ENCODE results near the gene HDHD3.
"Not testable (repeated sequence)": the region's sequence is repeated elsewhere in the genome, so short reads cannot be mapped to it uniquely, and the experiment has no call there.

HDHD3 gene, protein sequence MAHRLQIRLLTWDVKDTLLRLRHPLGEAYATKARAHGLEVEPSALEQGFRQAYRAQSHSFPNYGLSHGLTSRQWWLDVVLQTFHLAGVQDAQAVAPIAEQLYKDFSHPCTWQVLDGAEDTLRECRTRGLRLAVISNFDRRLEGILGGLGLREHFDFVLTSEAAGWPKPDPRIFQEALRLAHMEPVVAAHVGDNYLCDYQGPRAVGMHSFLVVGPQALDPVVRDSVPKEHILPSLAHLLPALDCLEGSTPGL

DNA sequence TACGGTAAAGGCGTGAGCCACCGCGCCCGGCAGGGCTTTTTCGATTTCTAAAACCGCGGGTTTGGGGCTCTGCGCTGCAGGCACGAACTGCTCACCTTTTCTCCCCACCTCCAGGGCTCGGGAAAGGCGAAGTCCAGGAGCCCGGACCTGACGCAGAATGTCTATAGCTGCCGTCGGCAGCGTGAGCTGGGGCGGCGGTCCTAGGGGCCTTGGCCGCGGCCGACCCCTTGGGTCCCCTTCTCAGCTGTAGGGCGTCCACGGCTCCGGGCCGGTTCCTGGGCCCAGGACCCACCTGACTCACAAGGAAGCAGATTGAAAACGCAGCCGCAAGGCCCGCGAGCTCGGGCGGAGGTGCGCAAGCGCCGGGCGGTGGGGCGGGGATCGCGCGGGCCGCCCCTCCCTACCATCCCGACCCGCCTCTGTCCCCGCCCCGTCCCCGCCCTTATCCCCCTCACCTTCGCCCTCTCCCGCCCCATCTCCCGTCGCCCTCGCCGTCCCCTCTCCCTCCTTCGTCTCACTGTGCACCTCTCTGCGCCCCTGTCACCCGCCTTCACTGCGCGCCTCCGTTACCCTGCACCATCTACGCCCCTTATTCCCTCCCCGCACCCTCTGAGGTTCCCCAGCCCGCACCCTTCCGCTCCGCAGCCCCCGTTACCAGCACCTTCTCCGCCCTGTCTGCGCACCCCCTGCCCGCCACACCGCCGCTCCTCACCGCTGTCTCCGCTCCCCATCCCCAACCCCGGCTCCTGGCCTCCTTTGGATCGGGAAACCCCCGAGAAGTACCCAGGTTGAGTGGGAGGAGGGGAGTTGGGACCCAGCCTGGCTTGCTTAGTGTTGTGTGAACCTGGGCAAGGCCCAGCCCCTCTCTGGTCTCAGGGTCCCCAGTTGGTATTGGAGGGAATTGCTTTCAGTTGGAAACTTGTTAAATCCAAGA is at the start of gene HDHD3:
Gene HDHD3 (minus strand): TSS at position 353 of the 934 bp plus-strand sequence. CDS start 2,632 bp downstream, outside the sequence.
- DNase-seq (ENCODE audit: low spot score) = peak; percentile 84

DNA sequence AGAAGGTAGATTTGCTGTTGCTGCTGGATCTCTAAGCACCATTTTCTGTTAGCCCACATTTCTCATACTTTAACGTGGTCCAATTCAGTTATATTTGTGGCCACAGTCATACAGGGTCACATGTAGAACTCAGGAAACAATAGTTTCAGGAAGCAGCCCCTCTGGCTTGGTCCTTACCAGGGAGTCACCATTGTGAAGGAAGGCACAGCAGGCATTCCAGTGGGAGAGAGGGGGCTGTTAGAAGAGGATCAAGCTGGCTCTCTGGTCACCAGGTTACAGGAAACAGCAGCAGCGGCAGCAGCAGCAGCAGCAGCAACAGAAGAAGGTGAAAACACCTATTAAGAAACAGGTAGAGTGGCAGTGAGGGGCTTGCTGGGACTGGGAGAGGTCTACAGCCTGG is 48.3 kb upstream of the HDHD3 start:
- DNase-seq (ENCODE audit: low spot score) = no peak

DNA sequence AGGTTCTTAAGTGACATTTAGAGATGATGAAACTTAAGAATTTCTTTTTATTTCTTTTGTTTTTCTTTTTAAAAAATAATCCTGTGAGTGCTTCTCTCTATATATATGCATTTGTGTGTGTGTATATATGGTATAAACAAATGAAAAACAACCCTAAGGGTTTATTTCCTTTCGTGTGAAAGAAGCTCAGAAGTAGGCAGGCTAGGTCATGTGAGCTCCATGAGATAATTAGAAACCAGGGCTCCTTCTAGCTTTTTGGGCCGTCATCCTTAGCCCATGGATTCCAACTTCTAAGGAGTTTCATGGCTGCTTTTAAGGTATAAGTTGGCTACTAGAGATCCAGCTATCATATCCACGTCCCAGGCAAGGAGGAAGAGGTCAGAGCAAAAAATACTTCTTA is 44.9 kb upstream of the HDHD3 start:
- DNase-seq (ENCODE audit: low spot score) = no peak

DNA sequence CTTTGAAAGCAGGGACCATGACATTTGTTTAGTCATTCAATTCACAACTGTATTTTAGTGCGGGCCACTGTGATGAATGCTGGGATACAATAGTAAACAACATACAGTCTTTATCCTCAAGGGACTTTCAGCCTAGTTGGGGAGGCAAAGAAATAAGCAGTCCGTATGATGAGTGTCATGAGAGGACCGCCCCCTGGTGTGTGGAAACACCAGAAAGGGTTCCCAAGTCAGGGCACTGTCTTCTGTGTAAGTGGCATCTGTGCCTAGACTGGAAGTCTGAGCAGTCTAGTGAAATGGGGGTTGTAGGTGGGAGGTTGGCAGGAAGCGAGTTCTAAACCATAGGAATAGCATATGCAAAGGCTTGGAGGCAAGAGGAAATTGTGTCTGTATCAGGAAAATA is 40.6 kb upstream of the HDHD3 start:
- DNase-seq (ENCODE audit: low spot score) = no peak

DNA sequence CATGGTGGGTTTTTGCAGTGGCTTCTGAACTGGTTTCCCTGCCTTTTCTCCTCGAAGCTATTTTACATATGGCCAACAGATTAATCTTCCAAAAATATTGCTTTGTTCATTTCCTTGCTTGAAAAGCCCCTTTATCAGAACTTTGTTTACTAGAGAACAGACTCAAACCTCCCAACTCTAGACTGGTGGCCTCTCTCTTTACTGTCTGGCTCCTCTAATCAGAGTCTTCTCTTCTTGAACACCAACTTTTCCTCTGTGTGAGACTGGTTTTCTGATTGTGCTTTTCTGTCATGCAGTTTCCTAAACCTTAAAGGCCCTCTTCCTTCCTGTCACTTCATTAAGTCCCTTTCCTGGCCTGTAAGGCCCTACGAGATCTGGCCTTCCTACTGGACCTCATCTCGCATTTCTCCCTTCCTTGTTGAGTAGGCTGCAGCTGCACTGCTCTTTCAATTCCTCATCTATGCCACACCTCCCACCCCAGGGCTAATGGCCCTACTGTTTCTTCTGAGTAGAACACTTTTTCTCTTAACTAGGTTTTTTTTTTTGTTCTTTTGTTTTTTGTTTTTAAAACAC is 39.4 kb upstream of the HDHD3 start:
- DNase-seq (ENCODE audit: low spot score) = no peak

DNA sequence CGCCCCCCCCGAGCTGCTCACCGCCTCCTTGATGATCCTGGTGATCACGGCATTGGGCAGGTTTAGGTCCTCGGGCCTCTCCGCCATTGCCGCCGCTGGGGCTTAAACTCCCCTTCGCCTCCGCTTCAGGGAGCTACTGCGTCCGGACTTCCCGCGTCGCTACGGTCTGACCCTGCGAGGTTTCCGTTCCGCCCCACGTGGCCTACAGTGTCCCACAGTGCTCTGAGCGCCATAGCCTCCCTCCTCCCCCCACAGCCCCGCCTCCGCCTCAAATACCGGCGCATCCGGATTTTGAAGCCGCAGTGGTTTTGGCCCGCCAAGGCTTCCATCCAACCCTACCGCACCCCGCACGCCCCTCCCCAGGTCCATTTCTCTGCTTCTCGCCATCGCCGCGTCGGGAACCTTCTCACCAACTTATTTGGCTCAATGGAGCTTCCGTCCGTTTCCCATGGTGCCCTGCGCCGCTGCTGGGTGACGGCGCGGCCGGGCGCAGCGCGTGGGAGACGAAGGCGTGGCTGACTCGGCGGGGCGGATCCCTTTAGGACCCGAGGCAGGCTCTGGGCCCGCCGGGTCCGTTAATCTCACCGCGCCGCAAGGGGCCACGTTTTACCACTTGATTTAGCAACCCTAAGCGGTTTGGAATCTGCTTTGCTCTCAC is 33.5 kb upstream of the HDHD3 start, which contains the start of the genes C9orf43 and POLE3:
Gene C9orf43 (plus strand): TSS at position 541 of the 658 bp plus-strand sequence. CDS start 2,747 bp downstream, outside the sequence.
Gene POLE3 (minus strand): TSS at position 469 of the 658 bp plus-strand sequence. CDS start 382 bp downstream, at position 87.
- peak; percentile 87 for DNase-seq (ENCODE audit: low spot score)

DNA sequence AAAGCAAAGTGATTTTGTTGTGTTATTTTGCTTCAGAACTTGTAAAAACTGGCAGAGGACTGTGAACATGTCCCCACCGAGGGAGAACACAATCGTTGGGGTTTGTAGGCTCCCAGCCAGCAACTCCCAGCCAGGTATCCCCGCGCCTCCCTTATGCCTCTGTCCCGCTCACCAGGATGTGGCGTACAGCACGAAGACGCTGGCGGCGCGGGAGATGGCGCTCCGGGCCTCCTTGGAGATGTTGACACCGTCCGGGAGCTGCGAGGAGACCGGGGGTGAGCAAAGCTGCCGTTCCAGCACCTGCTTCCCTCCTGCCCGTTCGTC is 33.1 kb upstream of the HDHD3 start:
- no peak for DNase-seq (ENCODE audit: low spot score)

DNA sequence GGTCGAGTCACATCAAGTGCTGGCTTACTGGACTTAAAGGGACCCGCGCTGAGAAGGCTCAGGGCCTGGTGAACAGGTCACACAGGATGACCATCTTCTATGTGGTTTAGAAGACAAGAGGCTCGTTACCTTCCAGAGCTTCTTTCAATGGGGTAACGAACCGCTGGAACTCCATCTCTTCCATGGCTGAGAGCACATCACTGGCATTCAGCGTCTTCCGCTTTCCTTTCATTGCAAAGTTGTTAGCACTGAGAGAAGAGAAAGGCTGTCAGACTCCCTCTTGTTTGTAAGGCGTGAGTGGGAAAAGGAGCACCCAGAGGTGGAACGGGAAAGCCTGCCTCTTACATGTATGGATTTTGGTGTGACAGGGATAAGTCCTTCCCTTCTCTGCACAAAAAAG is 32.7 kb upstream of the HDHD3 start:
- DNase-seq (ENCODE audit: low spot score) = no peak

DNA sequence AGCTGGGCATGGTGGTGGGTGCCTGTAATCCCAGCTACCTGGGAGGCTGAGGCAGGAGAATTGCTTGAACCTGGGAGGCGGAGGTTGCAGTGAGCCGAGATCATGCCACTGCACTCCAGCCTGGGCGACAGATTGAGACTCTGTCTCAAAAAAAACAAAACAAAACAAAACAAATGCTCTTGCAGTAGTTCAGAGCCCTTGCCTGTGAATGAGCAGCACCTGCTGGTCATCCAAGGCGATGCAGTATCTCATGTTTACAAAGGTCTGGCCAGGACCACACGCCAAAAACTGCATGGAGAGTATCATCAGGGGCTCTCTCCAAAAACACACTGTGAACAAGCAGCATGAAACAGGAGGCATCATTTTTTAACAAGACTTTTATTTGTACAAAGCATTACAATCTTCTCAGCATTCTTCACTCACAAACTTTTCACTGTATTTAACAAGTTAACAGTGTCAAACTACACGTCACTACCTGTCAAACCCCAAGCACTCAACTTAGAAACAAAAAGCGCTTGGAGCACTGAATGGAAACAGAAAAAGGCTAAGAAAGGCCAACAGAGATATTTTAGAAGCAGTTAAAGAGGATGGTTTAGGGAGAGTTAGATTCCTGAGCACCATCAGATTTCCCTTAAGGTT is 30.2 kb upstream of the HDHD3 start:
- DNase-seq (ENCODE audit: low spot score) = peak; percentile 60

DNA sequence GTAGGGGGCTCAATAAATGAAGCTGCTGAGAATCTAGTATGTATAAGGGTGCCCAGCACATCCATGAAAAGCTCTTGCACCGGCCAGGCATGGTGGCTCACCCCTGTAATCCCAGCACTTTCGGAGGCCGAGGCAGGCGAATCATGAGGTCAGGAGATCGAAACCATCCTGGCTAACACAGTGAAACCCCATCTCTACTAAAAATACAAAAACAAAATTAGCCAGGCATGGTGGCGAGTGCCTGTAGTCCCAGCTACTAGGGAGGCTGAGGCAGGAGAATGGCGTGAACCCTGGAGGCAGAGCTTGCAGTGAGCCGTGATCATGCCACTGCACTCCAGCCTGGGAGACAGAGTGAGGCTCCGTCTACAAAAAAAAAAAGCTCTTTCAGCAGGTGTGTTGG is 29.6 kb upstream of the HDHD3 start:
- DNase-seq (ENCODE audit: low spot score) = not testable (repeated sequence)

DNA sequence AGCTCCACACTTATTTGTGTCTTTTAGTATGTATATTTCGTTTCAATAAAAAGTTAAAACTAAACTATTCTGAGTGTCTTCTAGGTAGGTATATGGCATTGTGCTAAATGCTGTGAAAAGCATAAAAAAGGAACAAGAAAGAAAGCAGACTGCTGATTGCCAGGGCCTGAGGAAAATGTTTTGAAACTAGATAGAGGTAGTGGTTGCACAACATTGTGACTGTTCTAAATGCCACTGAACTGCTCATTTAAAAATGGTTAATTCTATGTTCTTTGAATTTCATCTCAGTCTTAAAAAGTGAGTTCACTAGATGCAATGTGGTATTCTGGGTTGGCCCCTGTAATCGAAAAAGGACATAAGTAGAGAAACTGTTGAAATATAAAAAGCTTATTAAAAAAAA is 26.9 kb upstream of the HDHD3 start:
- no peak for DNase-seq (ENCODE audit: low spot score)

DNA sequence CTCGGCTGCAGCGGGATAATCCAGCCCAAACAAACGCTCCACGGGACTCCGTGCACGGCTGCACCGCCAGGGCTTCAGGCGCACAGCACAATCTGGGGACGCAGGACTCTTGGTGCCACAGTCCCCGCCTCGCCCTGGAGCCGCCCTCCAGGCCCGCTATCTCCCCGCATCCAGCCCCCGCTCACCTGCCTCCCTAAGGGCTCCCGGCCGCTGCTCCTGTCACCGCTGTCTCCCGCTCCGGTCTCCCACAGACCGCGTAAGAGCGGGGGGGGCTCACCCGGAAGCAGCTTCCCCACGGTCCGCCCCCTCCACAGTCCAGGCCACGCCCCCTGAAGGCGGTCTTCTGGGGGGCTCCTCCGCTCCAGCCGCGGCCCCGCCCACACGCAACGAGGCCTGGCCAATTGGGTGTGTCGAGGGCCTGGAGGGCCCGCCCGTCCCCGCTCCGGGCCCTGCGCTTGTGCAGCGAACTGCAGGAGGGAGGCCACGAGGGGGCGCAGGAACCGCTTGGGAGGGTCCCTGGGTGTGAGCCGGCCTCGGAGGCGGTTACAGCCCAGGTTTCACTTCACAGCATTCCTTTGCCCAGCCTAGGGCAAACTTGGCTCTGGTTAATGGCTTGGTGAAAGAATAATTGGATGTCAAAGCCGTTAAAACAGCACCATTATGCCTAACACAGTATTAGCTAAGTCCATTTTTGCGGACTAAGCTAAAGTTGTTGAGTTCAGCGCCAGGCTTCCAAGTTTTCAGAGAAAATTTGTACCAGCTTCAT is 24.4 kb upstream of the HDHD3 start, which contains the start of gene ALAD:
Gene ALAD (minus strand): TSS at position 258 of the 766 bp plus-strand sequence. CDS start 7,725 bp downstream, outside the sequence.
- peak; percentile 96 for DNase-seq (ENCODE audit: low spot score)

DNA sequence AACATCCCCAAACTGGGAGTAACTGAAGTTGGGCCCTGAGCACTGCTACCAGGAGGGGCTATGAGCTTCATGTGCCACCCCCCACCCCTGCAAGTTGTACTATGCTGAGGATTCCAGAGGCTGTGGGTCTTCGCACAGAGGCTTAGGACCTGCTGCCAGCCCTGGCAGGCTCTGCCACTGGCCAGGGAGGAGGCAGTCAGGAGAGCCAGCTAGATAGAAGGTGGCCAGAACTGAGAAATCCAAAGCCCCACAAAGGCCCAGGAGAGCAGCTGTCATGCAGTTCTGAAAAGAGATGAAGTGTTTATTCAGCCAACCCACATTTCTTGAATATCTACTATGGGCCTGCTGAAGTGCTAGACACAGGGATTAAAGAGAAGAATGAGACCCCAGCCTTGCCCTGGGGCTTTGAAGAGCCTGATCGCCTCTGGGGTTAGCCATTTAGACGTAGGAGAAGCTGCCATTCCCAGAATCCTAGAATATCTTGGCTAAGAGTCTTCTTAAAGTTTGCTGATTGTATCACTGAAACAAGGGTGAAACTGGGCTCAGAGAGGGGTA is 22.9 kb upstream of the HDHD3 start:
- DNase-seq (ENCODE audit: low spot score) = no peak

DNA sequence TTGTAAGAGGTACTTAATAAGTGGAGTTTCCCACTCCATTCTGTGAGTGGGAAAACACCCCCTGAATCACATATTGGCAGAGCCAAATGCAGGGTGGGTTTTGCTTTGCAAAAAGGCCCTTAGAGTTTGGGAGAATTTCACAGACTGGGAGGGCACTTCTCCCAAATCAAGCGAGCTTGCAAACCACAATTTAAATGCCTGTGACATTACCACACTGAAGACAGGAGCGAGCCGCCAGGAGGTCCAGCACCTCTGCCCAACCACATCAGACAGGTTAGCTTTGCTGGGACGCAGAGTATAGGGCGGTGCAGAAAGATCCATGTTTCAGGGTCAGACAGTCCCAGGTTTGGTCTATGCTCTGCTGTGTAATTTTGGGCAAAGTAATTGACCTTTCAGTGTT is 22.0 kb upstream of the HDHD3 start:
- no peak for DNase-seq (ENCODE audit: low spot score)

DNA sequence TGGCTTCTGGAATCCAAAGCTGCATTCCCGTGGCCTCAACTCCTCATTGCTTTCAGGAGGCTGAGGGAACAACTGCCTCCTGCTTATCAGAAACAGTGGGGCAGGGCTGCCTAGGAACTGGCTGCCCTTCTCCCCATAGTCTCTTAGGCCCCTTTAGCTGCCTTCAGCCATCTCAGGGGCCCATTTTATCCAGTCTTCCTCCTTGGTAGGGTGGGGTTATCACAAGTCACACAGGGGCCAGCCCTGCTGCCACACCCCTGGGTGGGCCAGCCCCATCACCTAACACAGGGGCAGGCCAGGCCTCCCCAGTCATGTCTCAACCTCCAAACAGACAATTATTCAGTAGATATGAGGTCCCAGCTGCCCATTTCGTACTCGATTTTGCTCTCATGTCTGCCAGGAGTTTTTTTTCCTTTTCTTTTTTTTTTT is 20.4 kb upstream of the HDHD3 start:
- DNase-seq (ENCODE audit: low spot score) = no peak

DNA sequence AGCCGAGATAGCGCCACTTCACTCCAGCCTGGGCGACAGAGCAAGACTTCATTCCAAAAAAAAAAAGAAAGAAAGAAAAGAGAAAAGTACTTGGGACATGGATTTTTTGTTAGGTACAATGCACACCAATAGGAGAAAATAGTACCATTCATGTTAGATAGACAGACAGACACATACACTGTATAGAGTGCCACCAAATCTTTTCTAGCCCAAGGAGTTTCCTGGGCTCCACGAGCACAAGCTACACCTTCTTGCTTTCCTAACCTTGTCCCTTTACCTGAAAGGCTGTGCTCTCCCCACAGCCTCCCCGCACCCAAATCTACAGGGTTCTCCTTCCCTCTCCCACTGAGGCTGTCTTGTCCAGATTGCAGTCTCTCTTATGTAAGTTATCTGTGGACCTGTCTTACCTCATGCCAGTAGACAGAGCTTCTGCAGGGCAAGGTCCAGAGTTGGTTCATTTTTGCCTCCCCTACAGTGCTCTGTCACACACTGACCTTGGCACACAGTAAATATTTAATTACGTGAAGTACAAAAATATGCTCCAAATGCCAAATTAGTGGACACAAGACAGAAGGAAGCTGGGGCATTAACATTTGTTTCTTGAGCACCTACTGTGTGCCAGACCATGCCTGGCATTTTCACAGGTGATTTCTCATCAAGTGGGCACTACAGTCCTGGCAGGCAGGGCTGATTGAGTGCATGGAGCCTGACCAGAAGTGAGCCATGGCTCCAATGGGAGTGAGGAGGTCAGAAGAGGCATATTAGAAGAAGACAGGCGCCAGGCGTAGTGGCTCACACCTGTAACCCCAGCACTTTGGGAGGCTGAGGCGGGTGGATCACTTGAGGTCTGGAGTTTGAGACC is 18.4 kb upstream of the HDHD3 start:
- DNase-seq (ENCODE audit: low spot score) = no peak

DNA sequence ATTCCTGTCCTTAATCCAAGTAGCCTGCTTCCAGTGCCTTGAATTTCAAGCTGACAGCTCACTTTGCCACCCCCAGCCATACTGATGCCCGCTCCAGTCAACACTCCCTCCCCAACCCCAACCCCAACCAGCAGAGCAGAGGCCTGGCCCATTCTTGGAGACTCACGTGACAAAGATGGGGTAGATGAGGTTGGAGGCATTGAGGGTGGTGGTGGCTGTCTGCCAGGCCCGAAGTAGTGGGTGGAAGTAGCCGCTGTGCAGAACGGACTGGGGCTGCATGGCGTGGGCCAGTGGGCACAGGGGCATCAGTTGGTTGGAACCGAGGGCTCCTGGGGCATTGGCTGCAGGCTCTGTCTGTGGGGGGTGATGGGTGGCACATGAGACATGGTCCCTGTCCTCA is 16.5 kb upstream of the HDHD3 start:
- DNase-seq (ENCODE audit: low spot score) = no peak

DNA sequence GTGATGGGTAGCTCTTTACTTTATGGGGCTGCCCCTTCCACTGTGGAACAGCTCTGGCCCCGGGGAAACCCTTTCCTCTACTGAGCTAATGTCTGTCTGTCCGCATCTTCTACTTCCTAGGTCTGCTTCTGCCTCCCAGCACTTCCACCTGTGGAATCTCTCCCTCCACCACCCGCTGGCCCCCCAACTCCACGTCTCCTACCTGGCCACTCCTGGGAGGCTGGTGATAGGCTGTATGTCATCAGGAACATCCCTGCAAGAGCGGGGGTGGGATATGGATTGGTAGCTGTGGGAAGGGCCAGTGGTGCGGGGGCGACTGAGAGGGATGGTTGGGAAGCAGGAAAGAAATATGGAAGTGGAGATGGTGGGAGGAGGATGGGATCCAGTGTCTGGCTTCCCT is 15.1 kb upstream of the HDHD3 start:
- no peak for DNase-seq (ENCODE audit: low spot score)

DNA sequence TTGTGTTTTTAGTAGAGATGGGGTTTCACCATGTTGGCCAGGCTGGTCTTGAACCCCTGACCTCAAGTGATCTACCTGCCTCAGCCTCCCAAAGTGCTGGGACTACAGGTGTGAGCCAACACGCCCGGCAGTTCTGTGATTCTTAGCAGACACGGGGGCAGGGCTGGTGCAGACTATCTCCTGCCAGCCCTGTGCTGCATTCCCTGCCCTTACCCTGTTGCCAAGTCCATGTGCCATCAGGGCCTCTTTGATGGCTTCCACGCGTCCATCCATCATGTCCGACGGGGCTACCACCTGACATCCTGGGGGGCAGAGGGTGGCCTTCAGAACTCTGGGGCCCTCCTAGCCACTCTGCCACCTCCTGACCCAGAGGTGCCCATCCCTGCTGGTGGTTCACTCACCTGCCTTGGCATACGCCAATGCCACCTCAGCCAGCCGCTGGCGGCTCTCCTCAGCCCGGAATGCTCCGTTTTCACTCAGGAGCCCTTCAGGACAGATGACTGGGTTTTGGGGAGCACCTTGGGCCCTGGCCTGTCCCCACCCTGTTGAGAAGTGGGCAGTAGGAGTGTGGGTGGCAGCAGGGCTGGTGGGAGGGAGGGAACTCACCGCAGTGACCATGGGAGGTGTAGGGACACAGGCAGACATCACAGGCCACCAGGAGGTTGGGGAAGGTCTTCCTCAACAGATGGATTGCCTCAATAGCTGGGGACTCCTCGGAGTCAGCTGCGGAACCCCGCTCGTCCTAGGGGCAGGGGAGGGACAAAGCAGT is 13.6 kb upstream of the HDHD3 start:
- DNase-seq (ENCODE audit: low spot score) = no peak

Data from HuH-7 (cell line).